Smooth muscle cell (in vitro differentiated cells): ENCODE measurements around the gene THBS2. TPM values are rescaled to one million over a fixed set of nuclear protein-coding genes. Genes with fewer than 3 reads are reported as not detected.

Experiments used
- DNase-seq: peaks from one replicate; lab custom pipeline; 2025; ENCODE audit not compliant: unreplicated experiment; lab: John Stamatoyannopoulos, UW
- H2AFZ ChIP-seq: fragments of 200-600 bp; sonication (generic); 2 replicates; pipeline ENCODE4 v1.6.0; 2016; ENCODE audit warnings: antibody characterized with exemption, low read depth, mild to moderate bottlenecking
- H3F3A ChIP-seq: fragments of 200-600 bp; sonication (generic); 2 replicates; pipeline ENCODE4 v1.6.0; 2017; ENCODE audit warnings: antibody characterized with exemption, low read depth
- H3K27ac ChIP-seq: fragments of 200-600 bp; sonication (generic); 2 replicates; pipeline ENCODE4 v1.5.1; 2016; ENCODE audit warnings: low read depth, mild to moderate bottlenecking
- H3K27me3 ChIP-seq: fragments of 200-600 bp; sonication (generic); 2 replicates; pipeline ENCODE4 v1.6.1; 2016; ENCODE audit warnings: low read depth, mild to moderate bottlenecking
- H3K36me3 ChIP-seq: fragments of 200-600 bp; sonication (generic); 2 replicates; pipeline ENCODE4 v1.5.1; 2016; ENCODE audit warnings: low read depth
- H3K4me1 ChIP-seq: fragments of 200-600 bp; sonication (generic); 2 replicates; pipeline ENCODE4 v1.5.1; 2016; ENCODE audit warnings: low read depth
- H3K4me2 ChIP-seq: fragments of 200-600 bp; sonication (generic); 2 replicates; pipeline ENCODE4 v1.6.0; 2016; ENCODE audit warnings: mild to moderate bottlenecking
- H3K4me3 ChIP-seq: fragments of 200-600 bp; sonication (generic); 2 replicates; pipeline ENCODE4 v1.5.1; 2016; ENCODE audit warnings: mild to moderate bottlenecking
- H3K79me2 ChIP-seq: fragments of 200-600 bp; sonication (generic); 2 replicates; pipeline ENCODE4 v1.6.0; 2016; ENCODE audit warnings: low read depth, mild to moderate bottlenecking
- H3K9ac ChIP-seq: fragments of 200-600 bp; sonication (generic); 2 replicates; pipeline ENCODE4 v1.6.0; 2016; ENCODE audit warnings: low read depth
- H3K9me3 ChIP-seq: fragments of 200-600 bp; sonication (generic); replicated peaks from 2 replicates; pipeline ENCODE4 v1.5.1; 2016; ENCODE audit warnings: low read depth
- H4K20me1 ChIP-seq: fragments of 200-600 bp; sonication (generic); 2 replicates; pipeline ENCODE4 v1.6.0; 2016; ENCODE audit warnings: low read depth
- CTCF ChIP-seq: fragments of 200-600 bp; sonication (generic); IDR thresholded peaks from 2 replicates; pipeline ENCODE4 v1.5.1; 2017; ENCODE audit warnings: borderline replicate concordance, mild to moderate bottlenecking, antibody characterized with exemption; ENCODE audit not compliant: insufficient read depth, poor library complexity, severe bottlenecking
- WGBS: methylation state at CpG from one replicate; pipeline ENCODE4 v1.1.7; 2016; ENCODE audit warnings: low lambda C conversion rate; 5-methylcytosine and 5-hydroxymethylcytosine counted together
- polyA plus RNA-seq: library from polyadenylated mRNA; unstranded; fragments of >200 nt; fragmentation: Nextera tagmentation; extraction: Ambion mirVana; gene quantifications from 2 replicates; pipeline ENCODE4 v1.2.1, GENCODE V29; 2016
- total RNA-seq: library from RNA; depleted of rRNA; stranded (reverse); fragments of >200 nt; gene quantifications from 2 replicates; pipeline ENCODE4 v1.2.3, GENCODE V29; 2014

Gene THBS2
- total and polyA plus RNA-seq, 2 experiments from 2014 or later, result 10.1 to 13.9 TPM

GRCh38 chr6:169239181-169239580 lies 14.5 kb downstream of the THBS2 start:
- Histone ChIP-seq H3K9me3 (no peaks in the 10 kb centered on the region), H3K4me2 (no peak overlapping the region), H3K9ac (no peak overlapping the region), H3K36me3 (no peaks in the 10 kb centered on the region), H3K27me3 (no peaks in the 10 kb centered on the region), H4K20me1 (no peaks in the 10 kb centered on the region), H3K4me3 (no peak overlapping the region), H2AFZ (no peak overlapping the region), H3K79me2 (no peaks in the 10 kb centered on the region), H3K4me1 (no peaks in the 10 kb centered on the region), H3K27ac (no peak overlapping the region), H3F3A (no peaks in the 10 kb centered on the region)
- no peak for TF ChIP-seq CTCF
- DNase-seq, result no peak
- WGBS, result 83% methylated on average over 7 of the region's 7 CpGs

- Histone ChIP-seq H3K27me3 (no peaks in the 10 kb centered on the region), H4K20me1 (no peaks in the 10 kb centered on the region), H3K4me2 (no peak overlapping the region), H3K4me3 (no peak overlapping the region), H3K79me2 (no peaks in the 10 kb centered on the region), H3K36me3 (no peaks in the 10 kb centered on the region), H2AFZ (no peak overlapping the region), H3K27ac (no peak overlapping the region), H3K9ac (no peak overlapping the region), H3F3A (no peaks in the 10 kb centered on the region), H3K4me1 (no peaks in the 10 kb centered on the region), H3K9me3 (no peaks in the 10 kb centered on the region)
- no peak for TF ChIP-seq CTCF
- no peak for DNase-seq
- 95% methylated on average over 8 of the region's 8 CpGs for WGBS
These were observed 14.9 kb downstream of the THBS2 start for GRCh38 chr6:169238766-169239165.

GRCh38 chr6:169237496-169238134 lies 16.0 kb downstream of the THBS2 start:
- Histone ChIP-seq H3K9ac (no peak overlapping the region), H3K27ac (no peak overlapping the region), H3K4me1 (no peaks in the 10 kb centered on the region), H3K79me2 (no peaks in the 10 kb centered on the region), H3F3A (no peaks in the 10 kb centered on the region), H2AFZ (no peak overlapping the region), H3K4me2 (no peak overlapping the region), H3K27me3 (no peaks in the 10 kb centered on the region), H3K9me3 (no peaks in the 10 kb centered on the region), H3K4me3 (no peak overlapping the region), H3K36me3 (no peaks in the 10 kb centered on the region), H4K20me1 (no peaks in the 10 kb centered on the region)
- 89% methylated on average over 25 of the region's 25 CpGs for WGBS
- DNase-seq, result no peak
- no peak for TF ChIP-seq CTCF

- Histone ChIP-seq H3K4me1 (no peaks in the 10 kb centered on the region), H3K27me3 (no peaks in the 10 kb centered on the region), H3K27ac (no peak overlapping the region), H2AFZ (no peak overlapping the region), H3K4me3 (no peak overlapping the region), H3K36me3 (no peaks in the 10 kb centered on the region), H3K9me3 (no peaks in the 10 kb centered on the region), H4K20me1 (no peaks in the 10 kb centered on the region), H3K9ac (no peak overlapping the region), H3K79me2 (no peaks in the 10 kb centered on the region), H3F3A (no peaks in the 10 kb centered on the region), H3K4me2 (no peak overlapping the region)
- WGBS, result 91% methylated on average over 15 of the region's 17 CpGs
- no peak for DNase-seq
- no peak for TF ChIP-seq CTCF
These were observed 16.7 kb downstream of the THBS2 start for GRCh38 chr6:169236988-169237387.
